Measurements from ENCODE around the gene AFF4. TPM values are rescaled to one million over a fixed set of nuclear protein-coding genes. Genes with fewer than 3 reads are reported as not detected.

AFF4 gene
- polyA plus RNA-seq, 1 donor = 49.1 TPM

DNA sequence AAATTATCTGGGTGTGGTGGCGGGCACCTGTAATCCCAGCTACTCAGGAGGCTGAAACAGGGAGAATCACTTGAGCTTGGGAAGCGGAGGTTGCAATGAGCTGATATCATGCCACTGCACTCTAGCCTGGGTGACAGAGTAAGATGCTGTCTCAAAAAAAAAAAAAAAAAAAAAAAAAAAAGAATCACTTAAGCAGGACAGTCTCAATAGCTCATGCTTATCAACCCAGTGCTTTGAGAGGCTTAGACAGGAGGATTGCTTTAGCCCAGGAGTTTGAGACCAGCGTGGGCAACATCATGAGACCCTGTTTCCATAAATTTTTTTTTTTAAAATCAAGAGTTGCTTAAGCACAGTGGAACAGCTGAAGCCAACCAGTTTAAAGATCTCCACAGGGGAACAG, 47.3 kb downstream of the AFF4 start:
- no peaks in the 10 kb centered on the region for H3K9me3 ChIP-seq (ENCODE audit: control insufficient read depth, low read depth, low read length)
- H3K27ac ChIP-seq (ENCODE audit: low read length) = no peak overlapping the region
- no peaks in the 10 kb centered on the region for H3K4me1 ChIP-seq (ENCODE audit: control insufficient read depth, insufficient read depth, low read length)
- no CpG with 5 or more reads among the region's 3 CpGs for WGBS (ENCODE audit: insufficient coverage, low lambda C conversion rate)
- no peak overlapping the region for H3K4me3 ChIP-seq (ENCODE audit: low read length)
- peaks cover 44% of the 10 kb centered on the region for H3K36me3 ChIP-seq (ENCODE audit: control insufficient read depth, insufficient read depth, low read length)
- DNase-seq = no peak
- no peaks in the 10 kb centered on the region for H3K27me3 ChIP-seq (ENCODE audit: control insufficient read depth, insufficient read depth, low read length)

DNA sequence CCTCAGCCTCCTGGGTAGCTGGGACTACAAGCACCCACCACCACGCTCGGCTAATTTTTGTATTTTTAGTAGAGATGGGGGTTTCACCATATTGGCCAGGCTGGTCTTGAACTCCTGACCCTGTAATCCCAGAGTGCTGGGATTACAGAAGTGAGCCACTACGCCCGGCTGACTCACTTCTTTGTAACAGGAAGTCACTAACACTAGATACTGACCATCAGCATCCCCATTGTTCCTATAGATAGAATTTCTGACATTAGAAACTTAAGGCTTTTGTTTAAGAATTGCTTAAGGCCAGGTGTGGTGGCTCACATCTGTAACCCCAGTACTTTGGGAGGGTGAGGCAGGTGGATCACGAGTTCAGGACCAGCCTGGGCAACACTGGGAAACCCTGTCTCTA, 47.8 kb downstream of the AFF4 start:
- no peaks in the 10 kb centered on the region for H3K4me1 ChIP-seq (ENCODE audit: control insufficient read depth, insufficient read depth, low read length)
- H3K9me3 ChIP-seq (ENCODE audit: control insufficient read depth, low read depth, low read length) = no peaks in the 10 kb centered on the region
- no peak for DNase-seq
- H3K27ac ChIP-seq (ENCODE audit: low read length) = no peak overlapping the region
- H3K36me3 ChIP-seq (ENCODE audit: control insufficient read depth, insufficient read depth, low read length) = peaks cover 46% of the 10 kb centered on the region
- H3K27me3 ChIP-seq (ENCODE audit: control insufficient read depth, insufficient read depth, low read length) = no peaks in the 10 kb centered on the region
- WGBS (ENCODE audit: insufficient coverage, low lambda C conversion rate) = no CpG with 5 or more reads among the region's 5 CpGs
- H3K4me3 ChIP-seq (ENCODE audit: low read length) = no peak overlapping the region

- Histone ChIP-seq H3K27ac (ENCODE audit: low read length) (no peak overlapping the region), H3K4me3 (ENCODE audit: low read length) (no peak overlapping the region), H3K9me3 (ENCODE audit: control insufficient read depth, low read depth, low read length) (no peaks in the 10 kb centered on the region), H3K4me1 (ENCODE audit: control insufficient read depth, insufficient read depth, low read length) (no peaks in the 10 kb centered on the region), H3K27me3 (ENCODE audit: control insufficient read depth, insufficient read depth, low read length) (no peaks in the 10 kb centered on the region), H3K36me3 (ENCODE audit: control insufficient read depth, insufficient read depth, low read length) (peaks cover 35% of the 10 kb centered on the region)
- DNase-seq = no peak
- no CpG with 5 or more reads among the region's 1 CpG for WGBS (ENCODE audit: insufficient coverage, low lambda C conversion rate)
Measured at GRCh38 chr5:132909702-132910101, 53.7 kb downstream of the AFF4 start.

DNA sequence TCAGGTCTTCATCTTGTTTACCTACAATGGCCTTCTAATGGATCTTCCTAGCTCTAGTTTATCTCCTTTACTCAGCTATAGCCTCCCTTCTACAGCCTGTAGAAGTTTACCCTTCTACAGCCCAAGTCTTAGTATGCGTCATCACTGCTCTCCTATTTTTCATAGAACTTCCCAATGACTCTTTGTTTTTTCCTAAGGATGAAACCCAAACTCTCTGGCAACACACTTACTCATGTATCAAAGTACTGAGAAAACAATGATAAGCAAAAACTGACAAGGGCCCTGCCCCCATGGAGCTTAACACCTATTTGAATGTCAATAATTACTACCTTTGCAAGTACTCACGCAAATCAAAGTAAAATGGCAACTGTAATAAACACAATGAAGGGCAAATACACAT, 56.3 kb downstream of the AFF4 start:
- Histone ChIP-seq H3K4me3 (ENCODE audit: low read length) (no peak overlapping the region), H3K27me3 (ENCODE audit: control insufficient read depth, insufficient read depth, low read length) (no peaks in the 10 kb centered on the region), H3K9me3 (ENCODE audit: control insufficient read depth, low read depth, low read length) (no peaks in the 10 kb centered on the region), H3K4me1 (ENCODE audit: control insufficient read depth, insufficient read depth, low read length) (no peaks in the 10 kb centered on the region), H3K27ac (ENCODE audit: low read length) (no peak overlapping the region), H3K36me3 (ENCODE audit: control insufficient read depth, insufficient read depth, low read length) (peaks cover 26% of the 10 kb centered on the region)
- DNase-seq = no peak
- 100% methylated on average over 2 of the region's 2 CpGs for WGBS (ENCODE audit: insufficient coverage, low lambda C conversion rate)

GRCh38 chr5:132905938-132906337, 57.5 kb downstream of the AFF4 start:
- peaks cover 24% of the 10 kb centered on the region for H3K36me3 ChIP-seq (ENCODE audit: control insufficient read depth, insufficient read depth, low read length)
- WGBS (ENCODE audit: insufficient coverage, low lambda C conversion rate) = 100% methylated on average over 1 of the region's 2 CpGs
- H3K4me3 ChIP-seq (ENCODE audit: low read length) = no peak overlapping the region
- H3K27me3 ChIP-seq (ENCODE audit: control insufficient read depth, insufficient read depth, low read length) = no peaks in the 10 kb centered on the region
- no peaks in the 10 kb centered on the region for H3K4me1 ChIP-seq (ENCODE audit: control insufficient read depth, insufficient read depth, low read length)
- no peak overlapping the region for H3K27ac ChIP-seq (ENCODE audit: low read length)
- no peaks in the 10 kb centered on the region for H3K9me3 ChIP-seq (ENCODE audit: control insufficient read depth, low read depth, low read length)
- no peak for DNase-seq

DNA sequence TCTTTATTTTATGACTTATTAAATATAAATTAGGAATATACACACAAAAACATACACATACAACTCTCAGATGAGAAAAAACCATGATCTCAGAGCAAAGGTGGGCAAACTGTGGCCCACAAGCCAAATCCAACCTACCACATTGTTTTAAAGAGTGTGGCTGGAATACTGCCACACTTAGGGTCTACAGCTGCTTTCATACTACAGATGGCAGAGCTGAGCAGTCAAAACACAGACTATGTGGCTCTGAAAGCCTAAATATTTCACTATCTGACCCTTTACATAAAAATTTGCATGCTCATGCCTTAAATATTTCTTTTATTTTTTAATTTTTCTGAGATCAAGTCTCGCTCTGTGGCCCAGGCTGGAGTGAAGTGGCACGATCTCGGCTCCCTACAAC, 61.7 kb downstream of the AFF4 start:
- Histone ChIP-seq H3K4me3 (ENCODE audit: low read length) (no peak overlapping the region), H3K27ac (ENCODE audit: low read length) (no peak overlapping the region), H3K27me3 (ENCODE audit: control insufficient read depth, insufficient read depth, low read length) (no peaks in the 10 kb centered on the region), H3K36me3 (ENCODE audit: control insufficient read depth, insufficient read depth, low read length) (peaks cover 26% of the 10 kb centered on the region), H3K4me1 (ENCODE audit: control insufficient read depth, insufficient read depth, low read length) (no peaks in the 10 kb centered on the region), H3K9me3 (ENCODE audit: control insufficient read depth, low read depth, low read length) (no peaks in the 10 kb centered on the region)
- WGBS (ENCODE audit: insufficient coverage, low lambda C conversion rate) = no CpG with 5 or more reads among the region's 3 CpGs
- DNase-seq = no peak

DNA sequence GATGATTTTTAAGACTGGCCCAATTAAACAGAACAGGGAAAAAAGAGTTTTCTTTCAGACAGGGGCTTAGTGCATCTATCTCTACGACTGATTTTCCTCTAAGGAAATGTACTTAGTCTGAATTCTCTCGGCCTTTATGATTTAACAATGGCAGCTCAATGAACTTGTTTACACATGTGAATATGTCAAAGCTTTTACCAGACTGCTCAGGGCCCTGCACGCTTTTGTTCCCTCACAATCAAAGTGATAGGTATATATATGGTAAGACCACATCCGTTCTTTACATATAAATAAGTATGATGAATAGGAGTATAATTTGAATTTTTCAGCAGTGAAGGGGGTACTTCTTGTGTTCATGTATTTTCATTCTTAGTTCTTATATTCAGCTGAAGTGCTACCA, 62.4 kb downstream of the AFF4 start:
- DNase-seq = no peak
- no peak overlapping the region for H3K27ac ChIP-seq (ENCODE audit: low read length)
- H3K4me1 ChIP-seq (ENCODE audit: control insufficient read depth, insufficient read depth, low read length) = no peaks in the 10 kb centered on the region
- no peak overlapping the region for H3K4me3 ChIP-seq (ENCODE audit: low read length)
- H3K9me3 ChIP-seq (ENCODE audit: control insufficient read depth, low read depth, low read length) = no peaks in the 10 kb centered on the region
- 80% methylated on average over 1 of the region's 4 CpGs for WGBS (ENCODE audit: insufficient coverage, low lambda C conversion rate)
- no peaks in the 10 kb centered on the region for H3K27me3 ChIP-seq (ENCODE audit: control insufficient read depth, insufficient read depth, low read length)
- peaks cover 32% of the 10 kb centered on the region for H3K36me3 ChIP-seq (ENCODE audit: control insufficient read depth, insufficient read depth, low read length)

- Histone ChIP-seq H3K27ac (ENCODE audit: low read length) (no peak overlapping the region), H3K36me3 (ENCODE audit: control insufficient read depth, insufficient read depth, low read length) (peaks cover 57% of the 10 kb centered on the region), H3K9me3 (ENCODE audit: control insufficient read depth, low read depth, low read length) (no peaks in the 10 kb centered on the region), H3K27me3 (ENCODE audit: control insufficient read depth, insufficient read depth, low read length) (no peaks in the 10 kb centered on the region), H3K4me1 (ENCODE audit: control insufficient read depth, insufficient read depth, low read length) (no peaks in the 10 kb centered on the region), H3K4me3 (ENCODE audit: low read length) (no peak overlapping the region)
- WGBS (ENCODE audit: insufficient coverage, low lambda C conversion rate) = no CpG with 5 or more reads among the region's 3 CpGs
- no peak for DNase-seq
Measured at GRCh38 chr5:132898094-132898493, 65.3 kb downstream of the AFF4 start.

GRCh38 chr5:132896685-132897084, 66.7 kb downstream of the AFF4 start:
- no peak overlapping the region for H3K27ac ChIP-seq (ENCODE audit: low read length)
- peaks cover 67% of the 10 kb centered on the region for H3K36me3 ChIP-seq (ENCODE audit: control insufficient read depth, insufficient read depth, low read length)
- no peaks in the 10 kb centered on the region for H3K9me3 ChIP-seq (ENCODE audit: control insufficient read depth, low read depth, low read length)
- WGBS (ENCODE audit: insufficient coverage, low lambda C conversion rate) = 94% methylated on average over 3 of the region's 7 CpGs
- H3K27me3 ChIP-seq (ENCODE audit: control insufficient read depth, insufficient read depth, low read length) = no peaks in the 10 kb centered on the region
- DNase-seq = no peak
- no peak overlapping the region for H3K4me3 ChIP-seq (ENCODE audit: low read length)
- no peaks in the 10 kb centered on the region for H3K4me1 ChIP-seq (ENCODE audit: control insufficient read depth, insufficient read depth, low read length)

DNA sequence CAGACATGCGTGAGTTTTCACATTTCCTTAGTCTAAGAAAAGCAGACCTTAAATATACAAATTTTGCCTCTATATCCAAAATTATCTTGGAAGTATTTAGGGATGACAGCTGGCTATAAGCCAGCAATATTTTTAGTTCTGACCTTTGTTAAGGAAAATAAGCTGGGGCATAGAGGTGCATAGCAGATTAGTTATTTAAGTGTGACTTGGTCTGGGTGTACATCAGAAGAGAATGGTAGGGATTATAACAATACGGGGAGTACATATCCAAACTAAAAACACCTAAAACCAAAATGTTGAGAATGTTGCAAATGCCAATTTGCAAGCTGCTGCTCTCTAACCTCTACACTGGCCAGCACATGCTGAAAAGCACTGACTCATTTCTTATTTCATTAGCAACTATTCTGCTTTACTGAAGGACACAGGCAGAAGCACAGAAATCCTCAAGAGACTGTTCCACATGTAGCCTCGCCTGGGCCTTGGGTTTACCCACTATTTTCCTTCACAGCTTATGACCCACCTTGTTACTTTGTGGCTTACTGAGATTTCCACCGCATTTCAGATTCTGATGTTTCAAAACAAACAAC, 67.6 kb downstream of the AFF4 start:
- Histone ChIP-seq H3K4me3 (ENCODE audit: low read length) (no peak overlapping the region), H3K9me3 (ENCODE audit: control insufficient read depth, low read depth, low read length) (no peaks in the 10 kb centered on the region), H3K27me3 (ENCODE audit: control insufficient read depth, insufficient read depth, low read length) (no peaks in the 10 kb centered on the region), H3K36me3 (ENCODE audit: control insufficient read depth, insufficient read depth, low read length) (peaks cover 64% of the 10 kb centered on the region), H3K27ac (ENCODE audit: low read length) (no peak overlapping the region), H3K4me1 (ENCODE audit: control insufficient read depth, insufficient read depth, low read length) (no peaks in the 10 kb centered on the region)
- no peak for DNase-seq
- no CpG with 5 or more reads among the region's 4 CpGs for WGBS (ENCODE audit: insufficient coverage, low lambda C conversion rate)

- DNase-seq = no peak
- H3K27ac ChIP-seq (ENCODE audit: low read length) = no peak overlapping the region
- no peaks in the 10 kb centered on the region for H3K27me3 ChIP-seq (ENCODE audit: control insufficient read depth, insufficient read depth, low read length)
- no peak overlapping the region for H3K4me3 ChIP-seq (ENCODE audit: low read length)
- peaks cover 75% of the 10 kb centered on the region for H3K36me3 ChIP-seq (ENCODE audit: control insufficient read depth, insufficient read depth, low read length)
- no peaks in the 10 kb centered on the region for H3K4me1 ChIP-seq (ENCODE audit: control insufficient read depth, insufficient read depth, low read length)
- WGBS (ENCODE audit: insufficient coverage, low lambda C conversion rate) = 100% methylated on average over 3 of the region's 4 CpGs
- no peaks in the 10 kb centered on the region for H3K9me3 ChIP-seq (ENCODE audit: control insufficient read depth, low read depth, low read length)
Measured at GRCh38 chr5:132890817-132891216, 72.6 kb downstream of the AFF4 start.

Measured in large intestine (tissue), 3 donors.